NCI-H146 treated with DMSO at 0.1 percent for 48 hours (cell line): Measurements from ENCODE around the gene POU2AF1.

Source experiments
- DNase-seq: peaks from one replicate; lab custom pipeline; 2025; ENCODE audit not compliant: unreplicated experiment; lab: John Stamatoyannopoulos, UW

Gene POU2AF1

DNA sequence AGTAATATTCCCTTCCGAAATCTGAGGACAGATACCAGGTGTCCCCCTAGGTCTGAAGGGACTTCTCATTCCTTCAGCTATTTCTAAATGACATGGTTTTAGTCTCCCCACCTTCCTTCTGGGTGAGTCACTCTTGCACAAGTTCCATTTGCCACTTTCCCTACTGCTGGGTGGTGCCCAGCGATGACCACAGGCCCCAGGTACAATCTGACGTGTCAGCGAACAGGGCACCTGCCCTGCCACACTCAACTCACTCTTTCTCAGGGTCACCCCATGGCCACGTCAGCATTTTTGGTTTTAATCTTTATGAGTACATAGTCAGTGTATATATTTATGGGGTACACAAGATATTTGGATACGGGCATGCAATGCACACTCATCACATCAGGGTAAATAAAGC lies 17.2 kb downstream of the POU2AF1 start:
- no peak for DNase-seq

DNA sequence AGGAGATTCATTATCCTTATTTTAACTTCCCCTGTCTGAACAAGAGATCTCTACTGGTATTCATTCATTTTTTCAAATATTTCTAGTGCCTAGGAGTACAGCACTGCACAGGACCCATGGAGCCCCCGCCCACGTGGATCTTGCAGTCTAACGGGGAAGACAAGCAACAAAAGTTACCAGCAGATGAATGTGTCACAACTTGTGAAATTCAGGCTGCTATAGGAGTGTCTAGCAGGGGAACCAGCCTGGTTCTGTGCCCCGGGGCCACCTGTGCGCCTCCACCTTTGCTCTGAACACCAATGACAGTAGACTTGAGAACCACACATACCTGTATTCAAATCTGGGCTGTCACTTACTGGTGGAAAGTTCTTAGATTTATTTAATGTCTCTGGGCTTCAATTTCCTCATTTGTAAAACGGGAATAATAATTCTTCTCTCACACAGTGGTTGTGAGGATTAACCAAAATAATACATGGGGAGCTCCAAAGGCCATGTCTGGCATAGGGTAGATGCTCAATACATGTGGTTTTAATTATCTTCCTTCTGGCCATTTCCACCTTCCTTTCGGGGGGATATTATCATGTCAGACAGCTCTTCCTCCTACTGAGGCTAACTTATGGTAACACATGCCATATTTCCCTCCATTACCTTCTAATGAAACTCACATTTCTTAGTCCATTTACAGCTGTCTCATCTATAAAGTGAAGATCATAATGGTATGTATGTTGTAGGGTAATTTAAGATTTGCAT lies 17.8 kb downstream of the POU2AF1 start:
- DNase-seq: no peak

DNA sequence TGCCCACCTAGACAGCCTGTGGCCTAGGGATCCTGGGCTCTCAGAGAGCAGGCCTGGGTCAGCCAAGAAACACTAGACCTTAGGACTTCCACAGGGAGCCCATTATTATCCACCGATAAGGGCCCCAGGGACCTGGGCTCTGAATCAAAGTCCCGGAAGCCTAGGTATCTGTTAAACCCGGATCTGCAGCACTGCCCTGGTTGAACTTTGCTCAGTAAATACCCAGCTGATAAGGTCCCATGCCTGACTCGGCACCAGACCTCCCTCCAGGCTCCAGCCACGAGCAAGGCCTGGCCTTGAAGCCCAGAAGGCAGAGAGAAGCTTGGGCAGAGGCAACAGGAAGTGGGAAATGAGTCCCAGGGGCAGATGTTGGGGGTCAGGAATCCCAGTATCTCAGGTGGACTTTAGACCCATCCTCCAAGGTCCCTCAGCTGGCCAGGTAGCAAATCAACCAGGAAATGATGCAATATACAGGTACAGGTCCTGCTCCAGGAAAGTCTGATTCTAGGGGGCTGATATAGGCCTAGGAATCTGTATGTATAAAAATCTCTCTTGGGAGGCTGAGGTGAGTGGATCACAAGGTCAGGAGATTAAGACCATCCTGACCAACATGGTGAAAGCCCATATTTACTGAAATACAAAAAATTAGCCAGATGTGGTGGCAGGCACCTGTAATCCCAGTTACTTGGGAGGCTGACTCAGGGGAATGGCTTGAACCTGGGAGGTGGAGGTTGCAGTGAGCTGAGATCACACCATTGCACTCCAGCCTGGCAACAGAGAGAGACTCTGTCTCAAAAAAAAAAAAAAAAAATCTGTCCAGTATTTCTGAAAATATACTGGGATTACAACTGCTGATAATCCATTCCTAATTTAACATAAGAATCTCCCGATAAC lies 18.7 kb downstream of the POU2AF1 start:
- no peak for DNase-seq

DNA sequence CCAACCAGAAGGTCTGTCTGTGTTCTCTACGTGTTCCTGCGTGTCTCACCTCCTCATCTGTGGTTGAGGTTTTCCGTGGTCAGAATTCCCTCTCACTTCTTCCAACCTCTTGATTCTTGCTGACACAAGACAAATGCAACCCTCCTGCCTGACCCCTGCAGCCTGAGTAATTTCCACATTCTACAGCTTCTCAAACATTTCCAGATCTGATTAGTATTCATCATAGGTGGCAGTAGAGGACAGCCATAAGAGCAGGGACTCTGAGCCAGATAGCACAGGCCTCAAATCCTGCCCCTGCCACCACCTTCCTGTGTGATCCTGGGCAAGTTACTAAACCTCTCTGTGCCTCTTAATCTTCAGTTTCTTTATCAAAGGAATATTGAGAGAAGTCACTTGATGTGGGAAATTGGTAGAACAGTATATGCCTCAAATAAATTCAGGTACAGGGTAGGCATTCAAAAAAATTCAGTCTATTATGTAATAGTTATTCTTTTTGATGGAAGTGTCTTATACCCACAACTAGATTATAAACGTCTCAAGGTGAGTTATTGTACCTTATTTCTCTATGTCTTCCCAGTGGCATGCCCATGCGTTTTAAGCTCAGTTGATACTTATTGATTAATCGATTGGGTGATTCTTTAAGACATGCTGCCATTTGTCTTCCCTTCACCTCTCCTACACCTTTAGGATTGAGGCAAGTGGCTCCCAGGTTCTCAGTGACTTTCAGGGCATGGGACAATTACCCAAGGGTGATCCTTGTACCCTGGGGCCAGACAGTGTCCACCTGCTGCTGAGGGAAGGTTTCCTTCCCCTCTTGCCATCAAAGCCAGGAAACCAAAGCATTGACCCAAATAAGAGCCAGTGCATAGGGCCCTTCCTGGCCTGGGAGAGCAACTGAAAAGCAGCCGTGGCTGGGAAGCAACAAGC lies 19.6 kb downstream of the POU2AF1 start:
- DNase-seq: no peak

DNA sequence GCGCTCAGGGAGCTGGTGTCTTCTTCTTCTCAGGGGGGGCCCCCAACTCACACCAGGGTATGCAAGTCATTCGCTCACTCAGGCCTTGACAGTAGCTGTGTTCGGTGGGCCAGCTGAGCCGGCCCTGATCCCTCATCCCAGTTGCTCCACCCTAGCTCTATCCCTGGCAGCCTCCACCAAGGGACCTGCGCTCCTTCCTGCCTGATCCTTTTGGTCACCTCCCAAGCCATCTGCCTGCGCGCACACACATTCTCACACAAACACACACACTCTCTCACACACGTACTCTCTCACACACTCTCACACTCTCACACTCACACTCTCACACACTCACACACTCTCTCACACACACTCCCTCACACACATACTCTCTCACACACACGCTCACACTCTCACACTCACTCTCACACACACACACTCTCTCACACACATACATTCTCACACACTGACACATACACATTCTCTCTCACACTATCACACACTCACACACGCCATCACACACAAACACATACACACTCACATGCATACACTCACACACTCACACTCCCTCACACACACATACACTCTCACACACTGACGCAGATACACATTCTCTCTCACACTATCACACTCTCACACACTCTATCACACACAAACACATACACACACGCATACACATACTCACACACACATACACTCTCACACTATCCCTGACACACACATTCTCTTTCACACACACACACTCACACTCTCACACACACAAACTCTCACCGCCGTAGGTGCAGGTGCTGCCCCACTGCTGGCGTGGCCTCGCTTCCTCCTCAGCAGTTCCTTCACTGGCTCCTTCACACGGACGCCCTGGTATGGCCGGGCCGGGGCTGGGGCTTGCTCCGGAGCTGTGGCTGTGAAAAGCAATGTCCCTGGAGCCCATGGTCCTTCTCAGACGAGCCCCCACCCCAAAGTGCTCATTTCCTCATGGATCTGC lies 20.8 kb downstream of the POU2AF1 start:
- DNase-seq: no peak

DNA sequence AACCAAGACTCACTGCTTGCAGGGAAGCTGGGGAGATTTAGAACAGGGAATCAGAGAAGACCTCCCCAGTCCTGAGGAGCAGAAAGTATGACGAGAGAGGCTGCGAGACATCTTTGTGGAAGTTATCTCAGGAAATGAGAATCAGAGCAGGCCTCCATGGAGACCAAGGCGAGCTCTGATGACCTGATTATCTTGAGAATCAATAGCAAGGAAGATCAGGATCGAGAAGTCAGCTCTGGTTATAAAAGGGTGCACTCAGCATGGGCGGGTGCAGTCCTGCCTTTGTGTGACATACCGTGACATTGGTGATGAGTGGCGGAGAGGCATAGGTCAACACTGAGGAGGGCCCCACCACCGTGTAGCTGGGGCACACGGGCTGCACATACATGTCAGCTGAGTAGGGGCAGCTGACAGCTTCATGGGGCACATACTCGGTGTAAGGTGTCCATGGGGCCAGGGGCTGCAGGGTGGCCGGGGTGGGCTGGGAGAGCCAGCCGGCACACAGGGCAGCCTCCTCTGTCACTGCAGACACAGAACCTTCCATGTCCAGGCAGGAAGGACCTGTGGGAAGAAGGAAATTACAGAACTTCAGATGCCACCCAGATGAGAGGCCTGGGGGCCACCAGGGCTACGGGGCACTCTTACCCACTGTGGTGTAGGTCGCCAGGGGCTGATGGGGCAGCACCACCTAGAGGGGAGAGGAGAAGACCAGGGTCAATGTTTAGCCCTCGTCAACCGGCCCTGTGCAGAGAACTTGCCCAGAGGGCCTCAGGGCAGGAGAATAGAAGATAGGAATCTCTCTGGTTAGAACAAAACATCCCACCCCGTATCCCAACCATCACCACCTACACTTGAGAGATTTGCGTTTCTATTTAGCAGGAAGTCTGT lies 21.7 kb downstream of the POU2AF1 start:
- no peak for DNase-seq

DNA sequence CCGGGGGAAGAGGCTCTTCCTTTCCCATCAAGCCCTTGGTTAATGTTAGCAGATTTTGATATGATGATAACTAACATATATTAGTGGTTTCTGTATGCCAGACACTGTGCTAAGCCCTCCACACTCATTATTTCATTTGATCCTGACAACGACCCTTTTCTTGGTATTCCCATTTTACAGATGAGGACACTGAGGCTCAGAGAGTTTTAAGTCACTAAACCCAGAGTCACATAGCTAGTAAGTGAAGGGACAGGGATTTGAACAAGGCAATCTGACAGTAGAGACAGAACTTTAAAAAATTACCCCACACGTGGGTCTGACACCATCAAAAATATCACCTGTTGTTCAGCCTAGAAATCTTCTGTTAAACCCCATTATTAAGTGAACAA lies 22.4 kb downstream of the POU2AF1 start:
- DNase-seq: no peak

DNA sequence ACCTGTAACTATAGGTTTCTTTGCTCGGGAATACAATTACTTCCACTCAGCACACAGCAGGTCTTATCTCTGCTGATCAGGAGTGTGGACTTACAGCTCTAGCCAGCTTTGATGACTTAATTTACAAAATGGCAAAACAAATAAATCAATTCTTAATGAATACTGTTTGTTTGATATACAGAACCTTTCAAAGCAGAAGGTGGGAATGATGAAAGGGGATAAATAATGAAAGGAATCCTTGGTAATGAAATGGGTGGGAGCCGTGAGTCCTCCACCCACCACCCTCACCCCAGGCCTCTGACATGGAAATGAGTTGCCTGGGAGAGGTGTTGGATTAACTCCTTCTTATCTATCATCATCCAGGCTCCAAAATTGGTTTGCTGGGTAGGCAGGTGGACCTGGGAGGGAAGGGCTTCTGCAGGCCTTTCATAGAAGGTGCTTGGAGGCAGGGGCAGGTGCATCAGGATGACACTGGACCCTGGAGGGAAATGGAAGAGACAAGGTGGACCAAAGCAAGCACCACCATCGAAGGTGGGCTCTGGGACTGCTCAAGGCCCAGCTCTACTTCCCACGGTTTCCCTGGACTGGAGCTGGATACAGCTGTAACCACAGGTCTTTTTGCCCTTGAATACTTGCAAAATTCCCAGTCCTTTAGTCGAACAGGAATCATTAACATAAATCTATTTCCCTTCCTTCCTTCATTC lies 23.0 kb downstream of the POU2AF1 start:
- peak; percentile 92 for DNase-seq

DNA sequence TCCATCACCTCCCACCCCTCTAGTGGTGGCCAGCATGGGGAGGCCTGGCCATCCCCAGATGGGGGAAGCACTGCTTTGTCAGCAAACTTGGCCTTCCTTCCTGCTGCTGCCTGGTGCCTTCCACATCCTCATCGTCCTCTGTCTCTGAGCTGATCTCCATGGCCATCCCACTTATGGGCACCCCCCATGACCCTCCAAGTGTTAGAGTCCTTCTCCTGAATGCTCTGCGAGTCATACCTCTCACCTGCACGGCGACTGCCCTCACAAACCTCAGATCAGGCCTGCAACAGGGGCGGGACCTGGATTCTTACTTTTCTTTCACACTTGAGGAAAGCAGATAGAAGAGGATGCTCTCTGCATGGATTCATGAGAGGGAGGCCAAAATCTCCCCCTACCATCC lies 24.0 kb downstream of the POU2AF1 start:
- no peak for DNase-seq

DNA sequence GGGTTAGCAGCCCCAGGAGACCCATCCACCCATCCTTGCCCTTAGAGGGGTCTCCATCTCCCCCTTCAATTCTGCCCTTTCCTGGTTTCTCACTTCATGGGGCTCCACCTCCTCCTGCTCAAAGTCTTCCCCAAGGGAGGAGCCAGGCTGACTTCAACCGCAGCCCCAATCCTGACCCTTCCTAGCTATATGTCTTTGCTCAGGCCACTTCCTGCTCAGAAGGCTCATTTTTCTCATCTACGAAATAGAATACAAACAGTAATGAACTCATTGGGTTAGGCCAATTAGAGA lies 24.5 kb downstream of the POU2AF1 start:
- no peak for DNase-seq

DNA sequence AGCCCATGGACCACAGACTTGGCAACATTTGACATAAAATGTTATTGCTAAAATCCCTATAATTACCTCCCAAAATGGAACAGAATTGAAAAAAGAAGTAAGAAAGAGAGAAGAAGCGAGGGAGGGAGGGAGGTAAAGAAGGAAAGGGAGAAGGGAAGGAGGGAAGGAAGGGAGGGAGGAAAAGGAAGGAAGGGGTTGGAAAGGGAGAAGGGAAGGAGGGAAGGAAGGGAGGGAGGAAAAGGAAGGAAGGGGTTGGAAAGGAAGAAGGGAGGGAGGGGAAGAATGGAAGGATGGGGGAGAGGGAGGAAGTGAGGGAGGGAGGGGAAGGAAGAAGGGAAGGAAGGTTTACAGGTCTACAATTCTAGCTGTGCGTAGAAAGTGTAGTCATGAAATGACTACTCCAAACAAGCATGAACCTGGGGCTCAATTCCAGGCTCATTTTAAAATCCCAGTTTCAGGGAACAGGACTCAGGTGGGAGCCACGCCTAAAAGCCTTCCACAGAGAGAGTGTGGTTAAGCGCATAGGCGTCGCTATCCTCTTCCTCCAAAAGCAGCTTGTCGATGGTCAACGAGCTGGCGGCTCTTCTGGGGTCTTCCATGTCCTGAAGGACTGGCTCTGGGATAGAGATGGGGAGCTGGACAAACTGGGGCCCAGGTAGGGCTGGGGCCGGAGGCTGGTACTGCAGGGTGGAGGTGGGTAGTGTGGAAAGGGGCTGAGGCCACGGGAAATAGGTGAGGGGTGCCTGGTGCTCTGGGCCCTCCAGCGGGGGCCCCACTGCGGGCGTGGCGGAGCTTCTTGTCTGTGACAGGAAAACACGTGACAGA lies 25.1 kb downstream of the POU2AF1 start:
- DNase-seq: no peak

DNA sequence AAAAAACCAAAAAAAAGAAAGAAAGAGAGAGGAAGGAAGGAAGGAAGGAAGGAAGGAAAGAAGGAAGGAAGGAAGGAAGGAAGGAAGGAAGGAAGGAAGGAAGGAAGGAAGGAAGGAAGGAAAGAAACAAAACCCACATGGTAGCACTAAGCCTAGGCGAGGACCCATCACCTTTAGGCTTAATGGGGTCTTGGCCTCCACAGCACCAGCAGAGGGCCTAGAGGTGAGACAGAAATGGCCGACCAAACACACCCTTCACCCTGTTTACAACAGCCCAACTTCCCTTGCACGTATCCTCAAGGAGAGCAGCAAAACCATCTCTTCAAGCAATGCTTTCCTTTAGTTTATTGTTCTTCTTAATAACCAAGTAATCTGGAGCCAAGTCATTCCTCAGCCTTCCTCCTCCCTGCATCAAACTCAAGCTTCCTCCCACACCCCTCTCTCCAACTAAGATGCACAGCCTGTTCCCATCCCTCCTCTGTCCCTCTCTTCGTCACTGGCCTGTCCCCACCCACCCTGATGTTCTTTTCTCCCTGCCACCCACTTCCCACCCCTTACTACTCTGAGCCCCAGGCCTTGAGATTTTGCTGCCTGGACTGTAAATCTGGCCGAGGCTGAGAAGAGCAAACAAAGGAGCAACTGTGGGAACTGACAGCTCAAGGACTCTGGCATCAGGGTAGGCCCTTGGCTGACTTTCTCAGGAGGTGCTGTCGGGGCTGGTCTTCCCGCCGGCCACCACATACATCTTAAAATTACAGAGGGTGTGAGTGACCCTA lies 26.0 kb downstream of the POU2AF1 start:
- no peak for DNase-seq

DNA sequence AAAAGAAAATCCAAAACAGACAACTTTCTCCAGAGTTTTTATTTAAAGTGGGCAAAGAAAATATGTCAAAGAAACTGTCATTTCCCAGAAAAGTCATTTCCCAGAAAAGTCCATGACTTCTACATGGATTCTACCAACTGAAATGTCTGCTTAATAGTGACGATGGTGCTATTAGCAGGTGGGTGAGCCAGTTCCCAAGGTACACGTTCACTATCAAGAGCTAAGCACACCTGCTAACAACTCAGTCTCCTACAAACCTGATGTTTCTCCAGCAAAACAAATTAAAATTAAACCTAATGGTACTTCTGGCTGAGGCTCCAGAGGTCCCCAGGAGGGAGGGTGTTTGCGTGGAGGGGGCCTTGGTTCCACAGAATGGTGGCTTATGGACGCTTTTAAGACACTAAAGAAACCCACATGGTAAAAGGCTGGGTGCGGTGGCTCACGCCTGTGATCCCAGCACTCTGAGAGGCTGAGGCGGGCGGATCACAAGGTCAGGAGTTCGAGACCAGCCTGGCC lies 26.8 kb downstream of the POU2AF1 start:
- no peak for DNase-seq

DNA sequence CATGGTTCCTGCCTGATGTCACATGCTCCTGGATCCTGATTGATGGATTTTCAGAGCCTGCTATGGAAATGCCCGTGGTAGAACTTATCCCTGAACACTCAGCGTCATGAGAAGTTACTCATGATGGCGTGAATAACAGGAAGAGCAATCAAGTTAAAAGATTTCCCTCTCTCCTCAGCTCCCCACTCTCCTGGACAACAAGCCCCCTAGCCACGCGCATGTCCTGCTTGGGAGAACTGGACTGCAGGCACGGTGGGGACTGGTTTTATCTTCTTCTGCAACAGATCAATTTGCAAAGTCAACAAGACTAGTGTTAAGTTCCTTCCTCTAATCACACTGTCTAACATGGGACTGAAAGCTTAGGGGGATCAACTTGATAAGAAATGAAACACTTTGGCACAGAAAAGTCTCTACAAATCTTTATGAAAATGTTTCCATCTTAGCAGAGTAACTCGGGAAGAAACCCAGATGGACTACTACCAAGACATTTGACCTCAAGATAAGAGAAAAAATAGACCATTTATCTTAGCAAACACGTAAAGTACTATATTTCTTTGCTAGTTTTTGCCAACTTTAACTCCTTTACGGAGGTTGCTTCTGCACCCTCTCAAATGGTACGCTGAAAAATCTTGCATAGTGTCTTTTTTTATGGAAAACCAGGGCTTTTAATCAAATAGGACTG lies 27.6 kb downstream of the POU2AF1 start:
- DNase-seq: peak; percentile 26

DNA sequence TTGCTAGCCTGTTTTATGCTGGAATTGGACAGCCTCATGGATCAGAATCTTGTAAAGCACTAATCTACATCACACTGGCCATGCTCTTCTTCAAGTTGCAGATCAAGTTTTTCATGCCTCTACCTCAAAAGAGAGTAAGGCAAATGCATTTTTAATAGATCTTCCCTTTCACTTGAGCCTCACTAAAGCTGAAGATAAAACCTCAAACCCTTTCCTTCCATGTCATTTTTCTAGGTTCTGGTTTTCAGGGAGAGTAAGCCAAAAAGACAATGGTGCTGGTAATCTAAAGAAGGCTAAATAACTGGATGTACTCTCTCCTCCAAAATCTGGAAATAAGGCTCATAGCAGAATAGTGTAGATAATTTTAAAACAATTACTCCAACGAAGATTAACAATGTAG lies 28.3 kb downstream of the POU2AF1 start:
- no peak for DNase-seq

DNA sequence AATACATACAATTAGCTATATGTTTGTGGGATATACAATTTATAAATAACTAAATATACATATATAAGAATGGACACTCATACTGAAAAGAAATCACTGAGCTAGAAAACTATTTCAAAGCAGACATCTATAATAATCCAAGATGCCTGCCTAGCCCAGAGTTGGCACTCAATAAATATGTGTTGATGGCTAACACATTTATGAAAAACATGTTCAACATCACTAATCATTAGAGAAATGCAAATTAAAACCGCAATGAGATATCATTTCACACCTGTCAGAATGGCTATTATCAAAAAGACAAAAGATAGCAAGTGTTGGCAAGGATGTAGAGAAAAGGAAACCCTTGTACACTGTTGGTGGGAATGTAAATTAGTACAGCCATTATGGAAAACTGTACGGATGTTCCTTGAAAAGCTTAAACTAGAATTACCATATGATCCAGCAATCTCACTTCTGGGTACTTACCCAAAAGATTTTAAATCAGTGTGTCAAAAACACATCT lies 29.8 kb downstream of the POU2AF1 start:
- DNase-seq: no peak
